ENCODE data around the gene P2RY6.

P2RY6 gene

DNA sequence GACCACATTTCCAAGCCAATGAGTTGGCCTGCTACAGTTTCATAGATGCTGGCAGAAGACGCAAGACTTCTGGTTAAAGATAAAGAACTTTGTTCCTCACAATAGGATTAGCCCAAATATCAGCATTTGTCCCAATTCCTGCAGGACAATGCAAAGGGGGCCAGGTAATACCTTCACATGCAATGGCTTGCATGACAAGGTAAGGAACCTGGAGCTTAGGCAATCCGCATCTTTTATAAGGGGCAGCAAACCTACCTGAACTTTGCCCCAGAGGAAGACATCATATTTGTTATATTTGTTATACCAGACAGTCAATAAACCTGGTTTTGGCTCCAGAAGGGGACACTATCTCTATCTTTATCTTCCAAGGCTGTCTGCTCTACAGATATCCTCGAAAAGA, 5.3 kb downstream of the P2RY6 start:
- TF ChIP-seq, protein P1, sequence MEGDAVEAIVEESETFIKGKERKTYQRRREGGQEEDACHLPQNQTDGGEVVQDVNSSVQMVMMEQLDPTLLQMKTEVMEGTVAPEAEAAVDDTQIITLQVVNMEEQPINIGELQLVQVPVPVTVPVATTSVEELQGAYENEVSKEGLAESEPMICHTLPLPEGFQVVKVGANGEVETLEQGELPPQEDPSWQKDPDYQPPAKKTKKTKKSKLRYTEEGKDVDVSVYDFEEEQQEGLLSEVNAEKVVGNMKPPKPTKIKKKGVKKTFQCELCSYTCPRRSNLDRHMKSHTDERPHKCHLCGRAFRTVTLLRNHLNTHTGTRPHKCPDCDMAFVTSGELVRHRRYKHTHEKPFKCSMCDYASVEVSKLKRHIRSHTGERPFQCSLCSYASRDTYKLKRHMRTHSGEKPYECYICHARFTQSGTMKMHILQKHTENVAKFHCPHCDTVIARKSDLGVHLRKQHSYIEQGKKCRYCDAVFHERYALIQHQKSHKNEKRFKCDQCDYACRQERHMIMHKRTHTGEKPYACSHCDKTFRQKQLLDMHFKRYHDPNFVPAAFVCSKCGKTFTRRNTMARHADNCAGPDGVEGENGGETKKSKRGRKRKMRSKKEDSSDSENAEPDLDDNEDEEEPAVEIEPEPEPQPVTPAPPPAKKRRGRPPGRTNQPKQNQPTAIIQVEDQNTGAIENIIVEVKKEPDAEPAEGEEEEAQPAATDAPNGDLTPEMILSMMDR (IDR thresholded peaks at IDR 0.05; ENCODE audit: extremely low read depth, insufficient read depth, missing control alignments) = no peak
- no peak for DNase-seq (ENCODE audit: low spot score)
- in situ Hi-C loops (cut with MboI; ENCODE audit: low pct_unique_long_range_greater_than_20kb, low sequenced_read_pairs, unreplicated experiment) = no loop called here

DNA sequence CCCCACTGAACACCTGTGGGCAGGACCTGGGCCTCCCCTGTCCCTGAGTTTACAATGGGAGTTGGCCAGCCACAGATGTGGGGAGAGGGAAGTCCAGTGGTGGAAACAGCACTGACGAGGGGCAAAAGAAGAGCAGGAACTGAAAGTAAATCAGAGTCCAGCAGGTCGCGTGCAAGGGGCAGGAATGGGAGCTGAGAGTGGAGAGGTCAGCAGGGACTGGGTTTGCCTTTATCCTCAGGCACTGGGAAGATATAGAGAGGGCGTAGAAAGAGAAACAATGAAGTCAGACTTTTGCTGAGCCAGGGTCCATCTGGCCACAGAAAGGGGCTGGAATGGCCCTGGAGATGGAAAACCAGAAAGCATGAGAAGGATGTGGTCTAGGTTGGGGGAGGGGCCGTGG, 8.5 kb downstream of the P2RY6 start:
- DNase-seq (ENCODE audit: low spot score) = no peak
- TF ChIP-seq, protein P1 (IDR thresholded peaks at IDR 0.05; ENCODE audit: extremely low read depth, insufficient read depth, missing control alignments) = no peak
- in situ Hi-C loops (cut with MboI; ENCODE audit: low pct_unique_long_range_greater_than_20kb, low sequenced_read_pairs, unreplicated experiment) = no loop called here

GRCh38 chr11:73281201-73281741, 9.1 kb downstream of the P2RY6 start:
- TF ChIP-seq, protein P1 (IDR thresholded peaks at IDR 0.05; ENCODE audit: extremely low read depth, insufficient read depth, missing control alignments) = no peak
- DNase-seq (ENCODE audit: low spot score) = no peak
- in situ Hi-C loops (cut with MboI; ENCODE audit: low pct_unique_long_range_greater_than_20kb, low sequenced_read_pairs, unreplicated experiment) = no loop called here

DNA sequence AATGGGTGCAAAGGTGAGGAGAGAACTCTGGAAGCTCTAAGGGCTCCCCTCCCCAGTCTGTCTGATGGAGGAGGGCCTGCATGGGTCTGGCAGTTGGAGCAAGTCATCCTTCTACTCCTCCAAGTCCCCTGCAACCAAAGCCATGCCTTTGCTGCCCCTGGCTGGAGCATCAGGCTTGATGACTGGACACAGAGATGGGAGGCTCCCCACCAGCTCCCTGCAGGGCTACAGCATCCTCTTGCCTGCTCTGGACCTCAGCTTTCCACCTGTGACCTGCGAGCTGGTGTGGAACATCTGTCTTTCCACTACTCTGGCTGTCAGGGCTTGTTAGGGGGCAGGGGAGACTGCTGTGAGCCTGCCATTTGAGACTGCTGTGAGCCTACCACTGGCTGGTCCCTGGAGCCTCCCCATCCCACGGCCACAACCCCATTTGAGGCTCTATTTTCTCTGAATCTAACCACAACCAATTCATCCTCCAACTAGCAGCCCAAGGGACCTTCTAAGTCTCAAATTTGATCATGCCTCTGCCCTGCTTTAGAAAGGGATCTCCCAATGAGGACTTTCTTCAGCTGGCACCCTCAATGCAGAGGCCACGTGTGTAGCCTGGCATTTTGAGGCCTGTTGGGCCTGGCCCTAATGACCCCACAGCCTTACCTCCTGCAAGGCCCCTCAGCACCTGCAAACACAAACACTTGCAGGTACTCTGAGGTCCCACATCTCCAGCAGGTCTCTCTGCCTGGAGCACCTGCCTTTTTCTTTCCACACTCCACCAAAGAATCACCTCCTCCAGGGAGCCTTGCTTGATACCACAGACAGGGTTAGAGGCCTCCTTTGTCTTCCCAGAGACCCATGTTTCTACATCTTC, 9.9 kb downstream of the P2RY6 start:
- no peak for DNase-seq (ENCODE audit: low spot score)
- TF ChIP-seq, protein P1 (IDR thresholded peaks at IDR 0.05; ENCODE audit: extremely low read depth, insufficient read depth, missing control alignments) = no peak
- in situ Hi-C loops (cut with MboI; ENCODE audit: low pct_unique_long_range_greater_than_20kb, low sequenced_read_pairs, unreplicated experiment) = no loop called here

- in situ Hi-C loops (cut with MboI; ENCODE audit: low pct_unique_long_range_greater_than_20kb, low sequenced_read_pairs, unreplicated experiment) = no loop called here
- no peak for DNase-seq (ENCODE audit: low spot score)
- TF ChIP-seq, protein P1 (IDR thresholded peaks at IDR 0.05; ENCODE audit: extremely low read depth, insufficient read depth, missing control alignments) = no peak
Observed at GRCh38 chr11:73283276-73284000, 11.3 kb downstream of the P2RY6 start.

DNA sequence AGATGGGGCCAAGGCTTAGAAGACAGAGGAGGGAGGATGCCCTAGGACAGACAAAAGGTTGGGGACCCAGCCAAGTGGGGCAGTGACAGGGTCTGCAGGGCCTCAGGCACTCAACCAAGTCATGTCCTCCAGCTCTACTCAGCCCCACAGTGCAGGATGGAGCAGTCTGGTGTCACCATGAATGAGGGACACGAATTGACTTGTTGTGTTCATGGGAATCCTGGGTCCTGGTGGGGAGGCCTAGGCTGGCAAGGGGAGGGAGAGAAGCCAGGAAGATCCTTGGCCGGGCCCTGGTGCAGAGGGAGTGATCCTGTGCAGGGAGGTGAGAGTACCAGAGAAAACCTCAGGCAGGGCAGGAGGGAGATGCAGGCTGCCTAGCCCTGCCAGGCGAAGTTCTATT, 12.0 kb downstream of the P2RY6 start:
- TF ChIP-seq, protein P1 (IDR thresholded peaks at IDR 0.05; ENCODE audit: extremely low read depth, insufficient read depth, missing control alignments) = no peak
- in situ Hi-C loops (cut with MboI; ENCODE audit: low pct_unique_long_range_greater_than_20kb, low sequenced_read_pairs, unreplicated experiment) = no loop called here
- DNase-seq (ENCODE audit: low spot score) = no peak

All from GM13977 (cell line).